Astrocyte (in vitro differentiated cells and primary cell): ENCODE data around the gene ZXDC. TPM values are rescaled to one million over a fixed set of nuclear protein-coding genes. Genes with fewer than 3 reads are reported as not detected.

Experiments
- DNase-seq: peaks from one replicate; pipeline ENCODE4 v3.0.0-alpha.2; 2010; ENCODE audit warnings: low read depth
- FAIRE-seq: peaks from 2 replicates; lab custom pipeline; 2011; peaks lifted over from hg19 to GRCh38; lab: Jason Lieb, UNC
- H2AFZ ChIP-seq: 2 replicates; pipeline ENCODE4 v1.6.0; 2012; ENCODE audit warnings: low read depth, low read length, inconsistent platforms
- H3K27ac ChIP-seq: 2 replicates; pipeline ENCODE4 v1.5.1; 2011; ENCODE audit warnings: low read depth, low read length, inconsistent platforms
- H3K27me3 ChIP-seq: 2 replicates; pipeline ENCODE4 v1.6.0; 2011; ENCODE audit warnings: low read length, inconsistent platforms; ENCODE audit not compliant: insufficient read depth
- H3K36me3 ChIP-seq: 2 replicates; pipeline ENCODE4 v1.5.1; 2011; ENCODE audit warnings: low read length, inconsistent platforms; ENCODE audit not compliant: insufficient read depth
- H3K4me1 ChIP-seq: 2 replicates; pipeline ENCODE4 v1.5.1; 2011; ENCODE audit warnings: low read length, inconsistent platforms; ENCODE audit not compliant: insufficient read depth
- H3K4me2 ChIP-seq: 2 replicates; pipeline ENCODE4 v1.6.0; 2012; ENCODE audit warnings: low read length, inconsistent platforms
- H3K4me3 ChIP-seq: 2 replicates; pipeline ENCODE4 v1.5.1; 2011; ENCODE audit warnings: low read depth, mild to moderate bottlenecking, low read length, inconsistent platforms; ENCODE audit not compliant: insufficient read depth
- H3K79me2 ChIP-seq: 2 replicates; pipeline ENCODE4 v1.6.0; 2012; ENCODE audit warnings: mild to moderate bottlenecking, low read length, inconsistent platforms; ENCODE audit not compliant: insufficient read depth
- H3K9ac ChIP-seq: 2 replicates; pipeline ENCODE4 v1.6.0; 2012; ENCODE audit warnings: mild to moderate bottlenecking, low read length, inconsistent platforms
- H3K9me3 ChIP-seq: 2 replicates; pipeline ENCODE4 v1.5.1; 2012; ENCODE audit warnings: low read depth, mild to moderate bottlenecking, low read length, inconsistent platforms; ENCODE audit not compliant: insufficient read depth
- H4K20me1 ChIP-seq: 2 replicates; pipeline ENCODE4 v1.6.0; 2012; ENCODE audit warnings: low read length, inconsistent platforms; ENCODE audit not compliant: insufficient read depth
- H3K27ac Mint-ChIP-seq: one replicate; pipeline ENCODE4 v1.8.0; 2021; ENCODE audit warnings: mild to moderate bottlenecking, mixed read lengths; ENCODE audit not compliant: unreplicated experiment
- H3K27me3 Mint-ChIP-seq: one replicate; pipeline ENCODE4 v1.8.0; 2021; ENCODE audit warnings: low read depth, mixed read lengths; ENCODE audit not compliant: unreplicated experiment
- H3K36me3 Mint-ChIP-seq: one replicate; pipeline ENCODE4 v1.8.0; 2021; ENCODE audit warnings: low read depth, mixed read lengths; ENCODE audit not compliant: unreplicated experiment
- H3K4me1 Mint-ChIP-seq: one replicate; pipeline ENCODE4 v1.8.0; 2021; ENCODE audit warnings: low read depth, mixed read lengths; ENCODE audit not compliant: unreplicated experiment
- H3K4me3 Mint-ChIP-seq: one replicate; pipeline ENCODE4 v1.8.0; 2021; ENCODE audit warnings: mild to moderate bottlenecking, moderate library complexity, mixed read lengths; ENCODE audit not compliant: unreplicated experiment
- H3K9me3 Mint-ChIP-seq: one replicate; pipeline ENCODE4 v1.8.0; 2021; ENCODE audit warnings: mild to moderate bottlenecking, mixed read lengths; ENCODE audit not compliant: unreplicated experiment
- CTCF ChIP-seq: IDR thresholded peaks from 2 replicates; pipeline ENCODE4 v1.5.1; 2011; ENCODE audit warnings: low read depth, mild to moderate bottlenecking, inconsistent platforms, low read length, moderate library complexity; ENCODE audit not compliant: insufficient read depth
- EZH2 ChIP-seq: IDR thresholded peaks from 2 replicates; pipeline ENCODE4 v1.6.1; 2012; ENCODE audit warnings: mild to moderate bottlenecking, low read length, inconsistent platforms; ENCODE audit not compliant: insufficient read depth
- total RNA-seq: library from RNA; stranded (reverse); gene quantifications from 2 replicates; pipeline ENCODE4 v1.2.1, GENCODE V29; 2021

Gene ZXDC
- total RNA-seq, 1 donor from 2014 or later: 19.6 TPM

- DNase-seq: no peak
- TF ChIP-seq CTCF: no peak
- Histone ChIP-seq H3K4me1 (peaks cover 5% of the 10 kb centered on the region), H3K27ac (no peak overlapping the region), H3K9me3 (no peaks in the 10 kb centered on the region), H3K4me2 (no peak overlapping the region), H2AFZ (no peak overlapping the region), H3K36me3 (no peaks in the 10 kb centered on the region), H3K27me3 (peaks cover 2% of the 10 kb centered on the region), H4K20me1 (no peaks in the 10 kb centered on the region), H3K4me3 (no peak overlapping the region), H3K79me2 (no peaks in the 10 kb centered on the region), H3K9ac (no peak overlapping the region)
- FAIRE-seq: no peak
- Mint-ChIP-seq H3K9me3 (no peaks in the 10 kb centered on the region), H3K36me3 (no peaks in the 10 kb centered on the region), H3K4me1 (peaks cover 7% of the 10 kb centered on the region), H3K4me3 (no peak overlapping the region), H3K27ac (peak overlapping the region; percentile 7), H3K27me3 (peaks cover 21% of the 10 kb centered on the region)
Measured at GRCh38 chr3:126490619-126491018, 14.9 kb upstream of the ZXDC start.

GRCh38 chr3:126488886-126489569 is 13.3 kb upstream of the ZXDC start:
- Histone ChIP-seq H3K9ac (no peak overlapping the region), H3K9me3 (no peaks in the 10 kb centered on the region), H3K27ac (no peak overlapping the region), H4K20me1 (no peaks in the 10 kb centered on the region), H3K4me3 (no peak overlapping the region), H3K4me1 (peaks cover 5% of the 10 kb centered on the region), H3K27me3 (peaks cover 2% of the 10 kb centered on the region), H3K4me2 (no peak overlapping the region), H3K36me3 (no peaks in the 10 kb centered on the region), H3K79me2 (no peaks in the 10 kb centered on the region), H2AFZ (no peak overlapping the region)
- no peak for DNase-seq
- Mint-ChIP-seq H3K9me3 (no peaks in the 10 kb centered on the region), H3K36me3 (no peaks in the 10 kb centered on the region), H3K27ac (no peak overlapping the region), H3K27me3 (peaks cover 16% of the 10 kb centered on the region), H3K4me1 (peaks cover 7% of the 10 kb centered on the region), H3K4me3 (no peak overlapping the region)
- no peak for TF ChIP-seq CTCF
- TF ChIP-seq EZH2: no peak
- FAIRE-seq: no peak

GRCh38 chr3:126488185-126488584 is 12.5 kb upstream of the ZXDC start:
- no peaks in the 10 kb centered on the region for H3K79me2 ChIP-seq
- no peak overlapping the region for H3K4me3 ChIP-seq
- no peaks in the 10 kb centered on the region for H3K36me3 ChIP-seq
- Mint-ChIP-seq H3K9me3 (no peaks in the 10 kb centered on the region), H3K36me3 (no peaks in the 10 kb centered on the region), H3K27me3 (peaks cover 16% of the 10 kb centered on the region), H3K4me1 (peaks cover 7% of the 10 kb centered on the region), H3K4me3 (no peak overlapping the region), H3K27ac (no peak overlapping the region)
- H3K9me3 ChIP-seq: no peaks in the 10 kb centered on the region
- peaks cover 2% of the 10 kb centered on the region for H3K27me3 ChIP-seq
- H4K20me1 ChIP-seq: no peaks in the 10 kb centered on the region
- H3K4me2 ChIP-seq: no peak overlapping the region
- TF ChIP-seq CTCF (no peak), EZH2 (no peak)
- no peak overlapping the region for H2AFZ ChIP-seq
- peaks cover 5% of the 10 kb centered on the region for H3K4me1 ChIP-seq
- FAIRE-seq: no peak
- H3K27ac ChIP-seq: no peak overlapping the region
- DNase-seq: no peak
- H3K9ac ChIP-seq: no peak overlapping the region
